K562 (cell line): ENCODE measurements around the gene RGS6. TPM values are rescaled to one million over a fixed set of nuclear protein-coding genes. Genes with fewer than 3 reads are reported as not detected.

Source experiments
- ATAC-seq: fragments of 200-7000 bp; cut with Tn5 transposase; 3 replicates; pipeline ENCODE4 v1.9.1; 2020; ENCODE audit warnings: moderate library complexity
- BruUV-seq: library from RNA; stranded (reverse); fragments of 400-500 nt; replicated peaks from 2 replicates; lab custom pipeline; 2021; lab: Mats Ljungman, UMichigan
- CTCF ChIA-PET: fragments of 300-600 bp; formaldehyde crosslinking; extraction: SDS; loops from one replicate; lab custom pipeline; 2021; ENCODE audit warnings: low intra/inter-chr PET ratio; lab: Yijun Ruan, JAX
- POLR2A ChIA-PET: fragments of 300-600, 350-650 bp; sonication (Branson Sonifier 250); formaldehyde crosslinking; extraction: SDS; loops from one replicate; lab custom pipeline; 2021; ENCODE audit warnings: antibody characterized with exemption, inconsistent platforms; lab: Yijun Ruan, JAX
- DNase-seq, 4 experiments: peaks; one replicate each; pipeline versions ENCODE4 v3.0.0 to v3.0.0-alpha.2; 2011 to 2018; ENCODE audit warnings: low spot score in 3 of 4, mixed read lengths in 3 of 4; ENCODE audit errors: extremely low read depth in 1 of 4
- FAIRE-seq: peaks from 2 replicates; lab custom pipeline; 2011; peaks lifted over from hg19 to GRCh38; lab: Jason Lieb, UNC
- H2AFZ ChIP-seq: 2 replicates; pipeline ENCODE4 v1.6.0; 2011; ENCODE audit warnings: low read depth, low read length, control low read depth, inconsistent platforms
- H3K27ac ChIP-seq: fragments of 200-600 bp; 3 replicates; pipeline ENCODE4 v1.8.0; 2011; ENCODE audit warnings: low read depth, mild to moderate bottlenecking, control low read depth, inconsistent platforms, low read length, moderate library complexity, mixed read lengths; ENCODE audit errors: extremely low read depth
- H3K27me3 ChIP-seq, 2 experiments: fragments of 300-600 bp in 1 of 2; 2 replicates in 1 of 2; 3 replicates in 1 of 2; pipeline versions ENCODE4 v1.6.0 to v1.8.0; 2011; ENCODE audit warnings: inconsistent platforms in 2 of 2, low read length in 2 of 2, mild to moderate bottlenecking in 1 of 2, mixed read lengths in 1 of 2, moderate library complexity in 1 of 2; ENCODE audit not compliant: control insufficient read depth in 2 of 2, insufficient read depth in 2 of 2
- H3K36me3 ChIP-seq: fragments of 300-600 bp; 3 replicates; pipeline ENCODE4 v1.8.0; 2011; ENCODE audit warnings: mild to moderate bottlenecking, low read length, inconsistent platforms; ENCODE audit not compliant: control insufficient read depth, insufficient read depth
- H3K4me1 ChIP-seq, 2 experiments: fragments of 200-600 bp in 1 of 2; replicated peaks in 1 of 2; 2 replicates in 1 of 2; 3 replicates in 1 of 2; pipeline versions ENCODE4 v1.5.1 to v1.8.0; 2011; ENCODE audit warnings: inconsistent platforms in 2 of 2, low read length in 2 of 2, mild to moderate bottlenecking in 1 of 2, mixed read lengths in 1 of 2, moderate library complexity in 1 of 2; ENCODE audit not compliant: control insufficient read depth in 2 of 2, insufficient read depth in 2 of 2
- H3K4me2 ChIP-seq: 2 replicates; pipeline ENCODE4 v1.6.1; 2011; ENCODE audit warnings: low read length, control low read depth, inconsistent platforms, mixed read lengths; ENCODE audit not compliant: insufficient read depth
- H3K4me3 ChIP-seq: fragments of 200-600 bp; sonication (generic), shearing (Covaris generic); 2 replicates; pipeline ENCODE4 v1.5.1; 2016; ENCODE audit warnings: control low read depth, inconsistent platforms
- H3K79me2 ChIP-seq: fragments of 200-600 bp; 3 replicates; pipeline ENCODE4 v1.8.0; 2011; ENCODE audit warnings: low read length, inconsistent platforms; ENCODE audit not compliant: control insufficient read depth, insufficient read depth
- H3K9ac ChIP-seq, 2 experiments: 2 replicates each; pipeline versions ENCODE4 v1.6.0 to v1.6.1; 2011; ENCODE audit warnings: low read depth in 2 of 2, low read length in 2 of 2, control low read depth in 1 of 2, inconsistent platforms in 1 of 2, mild to moderate bottlenecking in 1 of 2, mixed read lengths in 1 of 2; ENCODE audit not compliant: insufficient read depth in 1 of 2
- H3K9me1 ChIP-seq: one replicate; pipeline ENCODE4 v1.6.0; 2011; ENCODE audit warnings: inconsistent platforms, mild to moderate bottlenecking, low read length, moderate library complexity; ENCODE audit not compliant: control insufficient read depth, insufficient read depth
- H3K9me3 ChIP-seq: replicated peaks from 2 replicates; pipeline ENCODE4 v1.5.1; 2011; ENCODE audit warnings: low read depth, low read length, inconsistent platforms; ENCODE audit not compliant: control insufficient read depth, insufficient read depth
- H4K20me1 ChIP-seq: replicated peaks from 2 replicates; pipeline ENCODE4 v1.6.1; 2011; ENCODE audit warnings: low read length, inconsistent platforms, mixed read lengths; ENCODE audit not compliant: control insufficient read depth, insufficient read depth
- CC2D1A ChIP-seq: fragments of 450-650 bp; IDR thresholded peaks from 2 replicates; pipeline ENCODE4 v1.6.1; 2017; ENCODE audit warnings: mild to moderate bottlenecking
- HDGF ChIP-seq: fragments of 450-650 bp; IDR thresholded peaks from 2 replicates; pipeline ENCODE4 v1.6.1; 2016
- IFI16 ChIP-seq: fragments of 250-450 bp; sonication (Bioruptor Pico); IDR thresholded peaks from 2 replicates; pipeline ENCODE4 v2.1.2; 2022; ENCODE audit warnings: mild to moderate bottlenecking, inconsistent platforms
- MAFG ChIP-seq: fragments of 450-650 bp; conservative IDR thresholded peaks from 2 replicates; pipeline ENCODE4 v1.6.1; 2016; ENCODE audit warnings: missing genetic modification characterization, missing compliant biosample characterization
- MBD2 ChIP-seq: sonication (generic); IDR thresholded peaks from 2 replicates; pipeline ENCODE4 v1.6.1; 2016; ENCODE audit warnings: low read depth, borderline replicate concordance
- MED1 ChIP-seq: sonication (generic); formaldehyde crosslinking; IDR thresholded peaks from 2 replicates; pipeline ENCODE4 v1.8.1; 2023; ENCODE audit warnings: missing genetic modification reagents, borderline replicate concordance
- MGA ChIP-seq: fragments of 450-650 bp; IDR thresholded peaks from 2 replicates; pipeline ENCODE4 v1.6.1; 2016; ENCODE audit warnings: mild to moderate bottlenecking, moderate library complexity
- SMARCC2 ChIP-seq: fragments of 450-650 bp; IDR thresholded peaks from 2 replicates; pipeline ENCODE4 v1.6.1; 2017; ENCODE audit warnings: antibody characterized with exemption, moderate library complexity, mild to moderate bottlenecking, low read depth
- SREBF2 ChIP-seq: sonication (generic); formaldehyde crosslinking; IDR thresholded peaks from 2 replicates; pipeline ENCODE4 v1.4.0; 2020; ENCODE audit warnings: mild to moderate bottlenecking, missing genetic modification reagents
- ZKSCAN3 ChIP-seq: fragments of 250-450 bp; sonication (Bioruptor Pico); IDR thresholded peaks from 2 replicates; pipeline ENCODE4 v1.4.0; 2020
- ZNF133 ChIP-seq: fragments of 250-450 bp; sonication (Bioruptor Pico); IDR thresholded peaks from 2 replicates; pipeline ENCODE4 v1.4.0; 2020; ENCODE audit warnings: mild to moderate bottlenecking
- WGBS: fragments of 100-300 bp; shearing (Covaris generic); methylation state at CpG from one replicate; pipeline ENCODE4 v1.1.6; 2016; ENCODE audit warnings: low coverage, mixed read lengths; ENCODE audit not compliant: insufficient coverage; ENCODE audit errors: missing lambda C conversion rate; 5-methylcytosine and 5-hydroxymethylcytosine counted together
- in situ Hi-C: fragments of 300-500 bp; cut with MboI; formaldehyde crosslinking; loops from 4 replicates; pipeline ENCODE4 v1.15.0; 2018; ENCODE audit warnings: inconsistent platforms, mixed read lengths
- intact Hi-C: fragments of 100-400 bp; cut with micrococcal nuclease; formaldehyde crosslinking; loops from 2 replicates; pipeline ENCODE4 v1.14.2; 2022
- polyA plus RNA-seq, 8 experiments: library from polyadenylated mRNA; depleted of rRNA in 4 of 8; stranded (reverse) in 5 of 8; unstranded in 3 of 8; fragments of >200 nt; fragmentation: Nextera tagmentation in 2 of 8; fragmentation: Illumina TruSeq in 1 of 8; extraction: Ambion mirVana in 2 of 8; extraction: Trizol in 1 of 8; gene quantifications; 2 replicates each; pipeline versions ENCODE4 v1.2.1 to v1.2.3, GENCODE V29; 2011 to 2014; ENCODE audit warnings: inconsistent platforms in 1 of 8, missing spikeins in 1 of 8
- total RNA-seq, 7 experiments: library from RNA; depleted of rRNA in 6 of 7; stranded (reverse); fragments of >200 nt in 6 of 7; fragmentation: Illumina TruSeq in 2 of 7; extraction: Trizol in 2 of 7; gene quantifications; 2 replicates each; pipeline versions ENCODE4 v1.2.1 to v1.2.3, GENCODE V29; 2011 to 2021; ENCODE audit warnings: low replicate concordance in 1 of 7
- TF ChIP-seq, protein P1 (sequence below): sonication (generic); formaldehyde crosslinking; IDR thresholded peaks from 2 replicates; pipeline ENCODE4 v1.9.0; 2022; ENCODE audit warnings: mild to moderate bottlenecking, missing genetic modification reagents

RGS6 gene
- total and polyA plus RNA-seq, 9 of the 15 experiments (the other 6 are each of a cell fraction or from before 2014, with no cell fraction given) = not detected

- H3K4me3 ChIP-seq = no peak overlapping the region
- ATAC-seq (no peak), FAIRE-seq (no peak), DNase-seq (no peak)
- no peaks in the 10 kb centered on the region for H3K36me3 ChIP-seq
- intact Hi-C loops (no loop called here), in situ Hi-C loops (no loop called here)
- H3K79me2 ChIP-seq = no peaks in the 10 kb centered on the region
- no peak overlapping the region for H2AFZ ChIP-seq
- BruUV-seq = no TSS peak
- peaks cover 2% of the 10 kb centered on the region for H3K9me1 ChIP-seq
- H3K9me3 ChIP-seq = no peaks in the 10 kb centered on the region
- H3K27me3 ChIP-seq = no peaks in the 10 kb centered on the region; a peak in 2 of 5 replicates
- no peak overlapping the region for H3K4me2 ChIP-seq
- no peak overlapping the region for H3K9ac ChIP-seq
- ChIA-PET CTCF (no interaction called here), POLR2A (no interaction called here)
- H3K4me1 ChIP-seq = no peaks in the 10 kb centered on the region
- no peaks in the 10 kb centered on the region for H4K20me1 ChIP-seq
- 2% methylated on average over 11 of the region's 11 CpGs for WGBS
- no peak overlapping the region for H3K27ac ChIP-seq
- TF ChIP-seq, protein P1, sequence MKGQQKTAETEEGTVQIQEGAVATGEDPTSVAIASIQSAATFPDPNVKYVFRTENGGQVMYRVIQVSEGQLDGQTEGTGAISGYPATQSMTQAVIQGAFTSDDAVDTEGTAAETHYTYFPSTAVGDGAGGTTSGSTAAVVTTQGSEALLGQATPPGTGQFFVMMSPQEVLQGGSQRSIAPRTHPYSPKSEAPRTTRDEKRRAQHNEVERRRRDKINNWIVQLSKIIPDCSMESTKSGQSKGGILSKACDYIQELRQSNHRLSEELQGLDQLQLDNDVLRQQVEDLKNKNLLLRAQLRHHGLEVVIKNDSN = no peak
- no peak for TF ChIP-seq MGA
- TF ChIP-seq ZNF133 (CRISPR knock-in tag) = no peak
- TF ChIP-seq ZKSCAN3 = no peak
- TF ChIP-seq MBD2 = no peak
- TF ChIP-seq SREBF2 (CRISPR knock-in tag) = no peak
- TF ChIP-seq HDGF = no peak
- no peak for TF ChIP-seq SMARCC2
- TF ChIP-seq CC2D1A = no peak
- no peak for TF ChIP-seq IFI16 (CRISPR knock-in tag)
- TF ChIP-seq MAFG (tag) = peak; percentile 86
- no peak for TF ChIP-seq MED1 (CRISPR knock-in tag)
These were observed 593.1 kb downstream of the RGS6 start for GRCh38 chr14:72525087-72525915.
